K562 (cell line): ENCODE results near the gene PLXDC2. TPM values are rescaled to one million over a fixed set of nuclear protein-coding genes. Genes with fewer than 3 reads are reported as not detected.

ENCODE experiments used
- ATAC-seq: fragments of 200-7000 bp; cut with Tn5 transposase; 3 replicates; pipeline ENCODE4 v1.9.1; 2020; ENCODE audit warnings: moderate library complexity
- BruUV-seq: library from RNA; stranded (reverse); fragments of 400-500 nt; replicated peaks from 2 replicates; lab custom pipeline; 2021; lab: Mats Ljungman, UMichigan
- CTCF ChIA-PET: fragments of 300-600 bp; formaldehyde crosslinking; extraction: SDS; loops from one replicate; lab custom pipeline; 2021; ENCODE audit warnings: low intra/inter-chr PET ratio; lab: Yijun Ruan, JAX
- POLR2A ChIA-PET: fragments of 300-600, 350-650 bp; sonication (Branson Sonifier 250); formaldehyde crosslinking; extraction: SDS; loops from one replicate; lab custom pipeline; 2021; ENCODE audit warnings: antibody characterized with exemption, inconsistent platforms; lab: Yijun Ruan, JAX
- DNase-seq, 4 experiments: peaks; one replicate each; pipeline versions ENCODE4 v3.0.0 to v3.0.0-alpha.2; 2011 to 2018; ENCODE audit warnings: low spot score in 3 of 4, mixed read lengths in 3 of 4; ENCODE audit errors: extremely low read depth in 1 of 4
- FAIRE-seq: peaks from 2 replicates; lab custom pipeline; 2011; peaks lifted over from hg19 to GRCh38; lab: Jason Lieb, UNC
- H2AFZ ChIP-seq: 2 replicates; pipeline ENCODE4 v1.6.0; 2011; ENCODE audit warnings: low read depth, low read length, control low read depth, inconsistent platforms
- H3K27ac ChIP-seq: fragments of 200-600 bp; 3 replicates; pipeline ENCODE4 v1.8.0; 2011; ENCODE audit warnings: low read depth, mild to moderate bottlenecking, control low read depth, inconsistent platforms, low read length, moderate library complexity, mixed read lengths; ENCODE audit errors: extremely low read depth
- H3K27me3 ChIP-seq, 2 experiments: fragments of 300-600 bp in 1 of 2; 2 replicates in 1 of 2; 3 replicates in 1 of 2; pipeline versions ENCODE4 v1.6.0 to v1.8.0; 2011; ENCODE audit warnings: inconsistent platforms in 2 of 2, low read length in 2 of 2, mild to moderate bottlenecking in 1 of 2, mixed read lengths in 1 of 2, moderate library complexity in 1 of 2; ENCODE audit not compliant: control insufficient read depth in 2 of 2, insufficient read depth in 2 of 2
- H3K36me3 ChIP-seq: fragments of 300-600 bp; 3 replicates; pipeline ENCODE4 v1.8.0; 2011; ENCODE audit warnings: mild to moderate bottlenecking, low read length, inconsistent platforms; ENCODE audit not compliant: control insufficient read depth, insufficient read depth
- H3K4me1 ChIP-seq, 2 experiments: fragments of 200-600 bp in 1 of 2; replicated peaks in 1 of 2; 2 replicates in 1 of 2; 3 replicates in 1 of 2; pipeline versions ENCODE4 v1.5.1 to v1.8.0; 2011; ENCODE audit warnings: inconsistent platforms in 2 of 2, low read length in 2 of 2, mild to moderate bottlenecking in 1 of 2, mixed read lengths in 1 of 2, moderate library complexity in 1 of 2; ENCODE audit not compliant: control insufficient read depth in 2 of 2, insufficient read depth in 2 of 2
- H3K4me2 ChIP-seq: 2 replicates; pipeline ENCODE4 v1.6.1; 2011; ENCODE audit warnings: low read length, control low read depth, inconsistent platforms, mixed read lengths; ENCODE audit not compliant: insufficient read depth
- H3K4me3 ChIP-seq: fragments of 200-600 bp; sonication (generic), shearing (Covaris generic); 2 replicates; pipeline ENCODE4 v1.5.1; 2016; ENCODE audit warnings: control low read depth, inconsistent platforms
- H3K79me2 ChIP-seq: fragments of 200-600 bp; 3 replicates; pipeline ENCODE4 v1.8.0; 2011; ENCODE audit warnings: low read length, inconsistent platforms; ENCODE audit not compliant: control insufficient read depth, insufficient read depth
- H3K9ac ChIP-seq, 2 experiments: 2 replicates each; pipeline versions ENCODE4 v1.6.0 to v1.6.1; 2011; ENCODE audit warnings: low read depth in 2 of 2, low read length in 2 of 2, control low read depth in 1 of 2, inconsistent platforms in 1 of 2, mild to moderate bottlenecking in 1 of 2, mixed read lengths in 1 of 2; ENCODE audit not compliant: insufficient read depth in 1 of 2
- H3K9me1 ChIP-seq: one replicate; pipeline ENCODE4 v1.6.0; 2011; ENCODE audit warnings: inconsistent platforms, mild to moderate bottlenecking, low read length, moderate library complexity; ENCODE audit not compliant: control insufficient read depth, insufficient read depth
- H3K9me3 ChIP-seq: replicated peaks from 2 replicates; pipeline ENCODE4 v1.5.1; 2011; ENCODE audit warnings: low read depth, low read length, inconsistent platforms; ENCODE audit not compliant: control insufficient read depth, insufficient read depth
- H4K20me1 ChIP-seq: replicated peaks from 2 replicates; pipeline ENCODE4 v1.6.1; 2011; ENCODE audit warnings: low read length, inconsistent platforms, mixed read lengths; ENCODE audit not compliant: control insufficient read depth, insufficient read depth
- MXD1 ChIP-seq: fragments of 250-450 bp; sonication (Bioruptor Pico); IDR thresholded peaks from 2 replicates; pipeline ENCODE4 v1.8.0; 2021; ENCODE audit warnings: borderline replicate concordance, mild to moderate bottlenecking, moderate library complexity; ENCODE audit not compliant: poor library complexity, severe bottlenecking
- NCOA6 ChIP-seq: fragments of 450-650 bp; IDR thresholded peaks from 2 replicates; pipeline ENCODE4 v1.6.1; 2017; ENCODE audit warnings: mild to moderate bottlenecking
- PPARD ChIP-seq: fragments of 250-450 bp; sonication (Bioruptor Pico); IDR thresholded peaks from 2 replicates; pipeline ENCODE4 v1.8.0; 2022; ENCODE audit warnings: inconsistent platforms, mild to moderate bottlenecking, moderate library complexity
- RBM15 ChIP-seq: fragments of 200-400 bp; formaldehyde crosslinking; IDR thresholded peaks from 2 replicates; pipeline ENCODE4 v1.6.1; 2018; ENCODE audit warnings: mild to moderate bottlenecking, low read length, moderate library complexity; ENCODE audit not compliant: insufficient read depth
- SMAD1 ChIP-seq: fragments of 150-350 bp; IDR thresholded peaks from 2 replicates; pipeline ENCODE4 v1.6.1; 2014; ENCODE audit warnings: low read length, low read depth; ENCODE audit not compliant: partially characterized antibody
- SMC3 ChIP-seq: conservative IDR thresholded peaks from 2 replicates; pipeline ENCODE4 v1.6.1; 2011; ENCODE audit warnings: low read depth, low read length, improper control_type of control experiment; ENCODE audit not compliant: insufficient read depth
- ZNF239 ChIP-seq: fragments of 250-450 bp; sonication (Bioruptor Pico); IDR thresholded peaks from 2 replicates; pipeline ENCODE4 v1.4.0; 2020; ENCODE audit warnings: mild to moderate bottlenecking
- ZNF280A ChIP-seq: fragments of 450-650 bp; IDR thresholded peaks from 2 replicates; pipeline ENCODE4 v1.6.1; 2018; ENCODE audit warnings: mild to moderate bottlenecking, low read depth; ENCODE audit not compliant: partially characterized antibody
- ZNF778 ChIP-seq: fragments of 450-650 bp; formaldehyde crosslinking; IDR thresholded peaks from 2 replicates; pipeline ENCODE4 v1.4.0; 2020; ENCODE audit warnings: mild to moderate bottlenecking, moderate library complexity
- WGBS: fragments of 100-300 bp; shearing (Covaris generic); methylation state at CpG from one replicate; pipeline ENCODE4 v1.1.6; 2016; ENCODE audit warnings: low coverage, mixed read lengths; ENCODE audit not compliant: insufficient coverage; ENCODE audit errors: missing lambda C conversion rate; 5-methylcytosine and 5-hydroxymethylcytosine counted together
- in situ Hi-C: fragments of 300-500 bp; cut with MboI; formaldehyde crosslinking; loops from 4 replicates; pipeline ENCODE4 v1.15.0; 2018; ENCODE audit warnings: inconsistent platforms, mixed read lengths
- intact Hi-C: fragments of 100-400 bp; cut with micrococcal nuclease; formaldehyde crosslinking; loops from 2 replicates; pipeline ENCODE4 v1.14.2; 2022
- polyA plus RNA-seq, 8 experiments: library from polyadenylated mRNA; depleted of rRNA in 4 of 8; stranded (reverse) in 5 of 8; unstranded in 3 of 8; fragments of >200 nt; fragmentation: Nextera tagmentation in 2 of 8; fragmentation: Illumina TruSeq in 1 of 8; extraction: Ambion mirVana in 2 of 8; extraction: Trizol in 1 of 8; gene quantifications; 2 replicates each; pipeline versions ENCODE4 v1.2.1 to v1.2.3, GENCODE V29; 2011 to 2014; ENCODE audit warnings: inconsistent platforms in 1 of 8, missing spikeins in 1 of 8
- total RNA-seq, 7 experiments: library from RNA; depleted of rRNA in 6 of 7; stranded (reverse); fragments of >200 nt in 6 of 7; fragmentation: Illumina TruSeq in 2 of 7; extraction: Trizol in 2 of 7; gene quantifications; 2 replicates each; pipeline versions ENCODE4 v1.2.1 to v1.2.3, GENCODE V29; 2011 to 2021; ENCODE audit warnings: low replicate concordance in 1 of 7

PLXDC2 gene
- total and polyA plus RNA-seq, 9 of the 15 experiments (the other 6 are each of a cell fraction or from before 2014, with no cell fraction given) = 0.01 to 0.33 (median 0.10) TPM; not detected in 3

GRCh38 chr10:19920075-19920726 lies 104.0 kb downstream of the PLXDC2 start:
- no peaks in the 10 kb centered on the region for H4K20me1 ChIP-seq
- BruUV-seq = no TSS peak
- no peak overlapping the region for H3K4me2 ChIP-seq
- no peaks in the 10 kb centered on the region for H3K4me1 ChIP-seq
- DNase-seq = no peak
- H3K9me3 ChIP-seq = 0 out of 2 replicates have a peak, but pooled peaks cover 2% of the 10 kb centered on the region
- no peak overlapping the region for H2AFZ ChIP-seq
- TF ChIP-seq MXD1 (CRISPR knock-in tag) (no peak), NCOA6 (no peak), ZNF778 (CRISPR knock-in tag) (no peak), PPARD (CRISPR knock-in tag) (no peak), ZNF239 (no peak), RBM15 (no peak), SMAD1 (no peak), SMC3 (no peak), ZNF280A (no peak)
- TF ChIP-seq, all 486 proteins: peak for 0
- no peak overlapping the region for H3K27ac ChIP-seq
- no peak overlapping the region for H3K9ac ChIP-seq
- no peaks in the 10 kb centered on the region for H3K79me2 ChIP-seq
- intact Hi-C loops (no loop called here), in situ Hi-C loops (no loop called here)
- FAIRE-seq (no peak), ATAC-seq (no peak)
- H3K4me3 ChIP-seq = no peak overlapping the region
- no peaks in the 10 kb centered on the region for H3K9me1 ChIP-seq
- ChIA-PET CTCF (no interaction called here), POLR2A (no interaction called here)
- WGBS = 0% methylated on average over 4 of the region's 4 CpGs
- H3K27me3 ChIP-seq = no peaks in the 10 kb centered on the region
- no peaks in the 10 kb centered on the region for H3K36me3 ChIP-seq
